Endothelial cell of umbilical vein (primary cell): ENCODE measurements around the gene LAMTOR4. TPM values are rescaled to one million over a fixed set of nuclear protein-coding genes. Genes with fewer than 3 reads are reported as not detected.
A peak's percentile ranks its signal among the peaks of the same experiment; 100 is the strongest.

Experiments used
- BruUV-seq: library from RNA; stranded (reverse); fragments of 400-500 nt; replicated peaks from 2 replicates; lab custom pipeline; 2021; lab: Mats Ljungman, UMichigan
- CTCF ChIA-PET: fragments of 300-600, 350-600 bp; sonication (Branson Sonifier 250); formaldehyde crosslinking; loops from one replicate; lab custom pipeline; 2021; ENCODE audit warnings: antibody characterized with exemption, inconsistent platforms; lab: Charles Lee
- POLR2A ChIA-PET: fragments of 300-600, 350-600 bp; sonication (Branson Sonifier 250); formaldehyde crosslinking; loops from one replicate; lab custom pipeline; 2021; ENCODE audit warnings: antibody characterized with exemption, inconsistent platforms; lab: Charles Lee
- DNase-seq: peaks from one replicate; pipeline ENCODE4 v3.0.0-alpha.2; 2011; ENCODE audit warnings: low read depth, low spot score
- FAIRE-seq: peaks from 2 replicates; lab custom pipeline; 2011; peaks lifted over from hg19 to GRCh38; lab: Jason Lieb, UNC
- H2AFZ ChIP-seq: 2 replicates; pipeline ENCODE4 v1.6.0; 2012; ENCODE audit warnings: low read depth, low read length, control low read depth, inconsistent platforms
- H3K27ac ChIP-seq: 2 replicates; pipeline ENCODE4 v1.5.1; 2011; ENCODE audit warnings: low read depth, mild to moderate bottlenecking, control low read depth, low read length, moderate library complexity; ENCODE audit not compliant: insufficient read depth
- H3K27me3 ChIP-seq, 2 experiments: 2 replicates each; pipeline versions ENCODE4 v1.6.0 to v1.6.1; 2011; ENCODE audit warnings: low read length in 2 of 2, mixed read lengths in 1 of 2; ENCODE audit not compliant: control insufficient read depth in 2 of 2, insufficient read depth in 2 of 2
- H3K36me3 ChIP-seq, 2 experiments: 2 replicates in 1 of 2; 3 replicates in 1 of 2; pipeline ENCODE4 v1.5.1; 2011; ENCODE audit warnings: low read length in 2 of 2, mild to moderate bottlenecking in 1 of 2, moderate library complexity in 1 of 2; ENCODE audit not compliant: control insufficient read depth in 2 of 2, insufficient read depth in 2 of 2; ENCODE audit errors: extremely low read depth in 1 of 2
- H3K4me1 ChIP-seq: 3 replicates; pipeline ENCODE4 v1.5.1; 2011; ENCODE audit warnings: mild to moderate bottlenecking, low read length; ENCODE audit not compliant: control insufficient read depth, insufficient read depth; ENCODE audit errors: extremely low read depth
- H3K4me2 ChIP-seq: 2 replicates; pipeline ENCODE4 v1.6.1; 2011; ENCODE audit warnings: low read length, control low read depth, mixed read lengths; ENCODE audit not compliant: insufficient read depth
- H3K4me3 ChIP-seq, 3 experiments: fragments of 200-600 bp in 1 of 3; sonication (generic), shearing (Covaris generic) in 1 of 3; replicated peaks in 1 of 3; 2 replicates each; pipeline ENCODE4 v1.5.1; 2011 to 2016; ENCODE audit warnings: control low read depth in 3 of 3, low read length in 3 of 3, mild to moderate bottlenecking in 2 of 3, inconsistent platforms in 1 of 3, low read depth in 1 of 3, moderate library complexity in 1 of 3; ENCODE audit not compliant: insufficient read depth in 1 of 3
- H3K79me2 ChIP-seq: 2 replicates; pipeline ENCODE4 v1.6.0; 2012; ENCODE audit warnings: low read length, inconsistent platforms; ENCODE audit not compliant: control insufficient read depth, insufficient read depth
- H3K9ac ChIP-seq: replicated peaks from 2 replicates; pipeline ENCODE3; 2011; ENCODE audit warnings: low read length, control low read depth; ENCODE audit not compliant: insufficient read depth; ENCODE audit errors: extremely low read depth
- H3K9me1 ChIP-seq: replicated peaks from 3 replicates; pipeline ENCODE4 v1.6.0; 2011; ENCODE audit warnings: mild to moderate bottlenecking, low read length; ENCODE audit not compliant: control insufficient read depth, insufficient read depth; ENCODE audit errors: extremely low read depth
- H3K9me3 ChIP-seq: replicated peaks from 2 replicates; pipeline ENCODE4 v1.5.1; 2012; ENCODE audit warnings: low read length, inconsistent platforms; ENCODE audit not compliant: control insufficient read depth, insufficient read depth
- H4K20me1 ChIP-seq: replicated peaks from 2 replicates; pipeline ENCODE3; 2011; ENCODE audit warnings: mild to moderate bottlenecking, low read length; ENCODE audit not compliant: control insufficient read depth, insufficient read depth; ENCODE audit errors: extremely low read depth
- CTCF ChIP-seq, 2 donors: IDR thresholded peaks; 1 replicate in 1 of 2; 2 replicates in 1 of 2; pipeline ENCODE4 v1.5.1; 2011; ENCODE audit warnings: low read length in 2 of 2, mild to moderate bottlenecking in 2 of 2, moderate library complexity in 2 of 2, control low read depth in 1 of 2, inconsistent platforms in 1 of 2, low read depth in 1 of 2; ENCODE audit not compliant: insufficient read depth in 1 of 2; ENCODE audit errors: extremely low read depth in 1 of 2
- EZH2 ChIP-seq: IDR thresholded peaks from 2 replicates; pipeline ENCODE4 v1.6.1; 2012; ENCODE audit warnings: borderline replicate concordance, low read depth, mild to moderate bottlenecking, moderate library complexity, low read length, inconsistent platforms; ENCODE audit not compliant: severe bottlenecking
- MAX ChIP-seq: IDR thresholded peaks from 2 replicates; pipeline ENCODE4 v1.6.1; 2011; ENCODE audit not compliant: insufficient read depth, insufficient read length
- MYC ChIP-seq: IDR thresholded peaks from one replicate; pipeline ENCODE4 v1.6.1; 2011; ENCODE audit warnings: mild to moderate bottlenecking, low read depth, low read length
- POLR2A ChIP-seq: IDR thresholded peaks from 2 replicates; pipeline ENCODE4 v1.6.1; 2012; ENCODE audit warnings: low read depth, mild to moderate bottlenecking, control low read depth, low read length
- POLR2AphosphoS5 ChIP-seq: IDR thresholded peaks from 2 replicates; pipeline ENCODE4 v1.6.1; 2012; ENCODE audit warnings: low read depth, mild to moderate bottlenecking, control low read depth, low read length, moderate library complexity; ENCODE audit not compliant: insufficient read depth
- dilution Hi-C: fragments of 300-500 bp; cut with MboI; formaldehyde crosslinking; loops from one replicate; pipeline ENCODE4 v1.15.0; 2019; ENCODE audit warnings: low sequenced_read_pairs; ENCODE audit not compliant: extremely low pct_ligation_motif_present
- intact Hi-C: fragments of 100-400 bp; cut with micrococcal nuclease; formaldehyde crosslinking; loops from one replicate; pipeline ENCODE4 v1.10.0; 2022
- polyA plus RNA-seq, 4 experiments: library from polyadenylated mRNA; depleted of rRNA in 3 of 4; stranded (reverse) in 3 of 4; unstranded in 1 of 4; fragments of >200 nt; gene quantifications; 2 replicates each; pipeline versions ENCODE4 v1.2.1 to v1.2.3, GENCODE V29; 2011 to 2012; ENCODE audit warnings: missing spikeins in 1 of 4
- total RNA-seq: library from RNA; stranded (reverse); gene quantifications from 2 replicates; pipeline ENCODE4 v1.2.3, GENCODE V29; 2021

The LAMTOR4 gene
- total and polyA plus RNA-seq, 2 donors (not counting 3 experiments of a cell fraction or from before 2014, with no cell fraction given) = 139 to 520 TPM

- DNase-seq = no peak
- ChIA-PET CTCF (interaction anchor here (1.0 to 1.6 kb wide), 3 partner anchors 10 to 127 kb away, joined by 3 to 4 read pairs (median 3); partner anchors contain the start of genes AP4M1 and MCM7), POLR2A (no interaction called here)
- dilution Hi-C loops (no loop called here), intact Hi-C loops (loop anchor here (1.0 kb wide), 1 partner anchor 14 kb away; no protein-coding TSS in a partner anchor)
- Histone ChIP-seq H3K4me3 (no peak overlapping the region), H3K36me3 (peaks cover 0 to 2% of the 10 kb centered on the region in 2 experiments), H4K20me1 (no peaks in the 10 kb centered on the region), H3K27me3 (no peaks in the 10 kb centered on the region), H3K9me1 (no peaks in the 10 kb centered on the region), H3K79me2 (peaks cover 10% of the 10 kb centered on the region), H3K4me2 (peak overlapping the region; percentile 67), H3K9ac (no peak overlapping the region), H2AFZ (no peak overlapping the region), H3K27ac (no peak overlapping the region), H3K4me1 (peaks cover 11% of the 10 kb centered on the region), H3K9me3 (no peaks in the 10 kb centered on the region)
- no TSS peak for BruUV-seq
- no peak for TF ChIP-seq MYC
- no peak for FAIRE-seq
These were observed 28.0 kb upstream of the LAMTOR4 start for GRCh38 chr7:100120733-100121036.

GRCh38 chr7:100122067-100122466 lies 26.7 kb upstream of the LAMTOR4 start:
- Histone ChIP-seq H3K9me3 (no peaks in the 10 kb centered on the region), H2AFZ (no peak overlapping the region), H3K27me3 (no peaks in the 10 kb centered on the region), H3K36me3 (peaks cover 0 to 2% of the 10 kb centered on the region in 2 experiments), H4K20me1 (no peaks in the 10 kb centered on the region), H3K4me2 (no peak overlapping the region), H3K4me3 (no peak overlapping the region), H3K79me2 (peaks cover 10% of the 10 kb centered on the region), H3K9ac (no peak overlapping the region), H3K9me1 (no peaks in the 10 kb centered on the region), H3K4me1 (peaks cover 16% of the 10 kb centered on the region), H3K27ac (no peak overlapping the region)
- CTCF ChIA-PET = interaction anchor here (1.0 kb wide), 1 partner anchor 8 kb away, joined by 3 read pairs; no protein-coding TSS in a partner anchor
- POLR2A ChIA-PET = no interaction called here
- intact Hi-C loops (no loop called here), dilution Hi-C loops (no loop called here)
- FAIRE-seq (no peak), DNase-seq (no peak)
- TF ChIP-seq MAX (no peak), CTCF (IDR thresholded peaks at IDR 0.05; ENCODE audit: extremely low read depth in 1 of 2, insufficient read depth in 1 of 2, low read depth in 1 of 2, low read length in 2 of 2) (no peak), EZH2 (no peak), POLR2A (no peak), POLR2AphosphoS5 (no peak), MYC (no peak)
- BruUV-seq = no TSS peak
